ENCODE measurements around the gene ANKRD44.

ANKRD44 gene

DNA sequence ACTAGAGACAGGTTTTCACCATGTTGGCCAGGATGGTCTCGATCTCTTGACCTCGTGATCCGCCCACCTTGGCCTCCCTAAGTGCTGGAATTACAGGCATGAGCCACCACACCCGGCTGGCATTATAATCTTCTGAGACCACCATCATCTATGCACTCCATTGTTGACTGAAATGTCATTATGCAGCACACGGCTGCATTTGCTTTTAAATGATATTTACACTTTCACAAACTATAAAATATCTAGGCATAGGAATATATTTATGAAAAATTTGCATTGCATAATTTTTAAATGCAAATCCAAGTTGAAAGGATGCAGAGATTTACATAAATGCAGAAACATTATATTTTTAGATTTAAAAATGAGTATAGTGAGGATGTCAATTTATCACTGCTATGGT, 30.0 kb upstream of the ANKRD44 start:
- H3K27me3 ChIP-seq (ENCODE audit: control insufficient read depth, insufficient read depth, low read length) = no peaks in the 10 kb centered on the region
- no peak overlapping the region for H3K27ac ChIP-seq (ENCODE audit: low read depth, low read length)
- no peaks in the 10 kb centered on the region for H3K4me1 ChIP-seq (ENCODE audit: control insufficient read depth, insufficient read depth, low read length)
- no peak overlapping the region for H3K9ac ChIP-seq (ENCODE audit: low read length)
- no peaks in the 10 kb centered on the region for H3K9me3 ChIP-seq (ENCODE audit: control insufficient read depth, insufficient read depth, low read depth, low read length)
- no peak overlapping the region for H3K4me3 ChIP-seq (ENCODE audit: low read depth, low read length)
- H3K36me3 ChIP-seq (ENCODE audit: control insufficient read depth, insufficient read depth, low read length) = no peaks in the 10 kb centered on the region

GRCh38 chr2:197339496-197340220, 29.1 kb upstream of the ANKRD44 start:
- Histone ChIP-seq H3K9me3 (ENCODE audit: control insufficient read depth, insufficient read depth, low read depth, low read length) (no peaks in the 10 kb centered on the region), H3K4me1 (ENCODE audit: control insufficient read depth, insufficient read depth, low read length) (no peaks in the 10 kb centered on the region), H3K27me3 (ENCODE audit: control insufficient read depth, insufficient read depth, low read length) (no peaks in the 10 kb centered on the region)

DNA sequence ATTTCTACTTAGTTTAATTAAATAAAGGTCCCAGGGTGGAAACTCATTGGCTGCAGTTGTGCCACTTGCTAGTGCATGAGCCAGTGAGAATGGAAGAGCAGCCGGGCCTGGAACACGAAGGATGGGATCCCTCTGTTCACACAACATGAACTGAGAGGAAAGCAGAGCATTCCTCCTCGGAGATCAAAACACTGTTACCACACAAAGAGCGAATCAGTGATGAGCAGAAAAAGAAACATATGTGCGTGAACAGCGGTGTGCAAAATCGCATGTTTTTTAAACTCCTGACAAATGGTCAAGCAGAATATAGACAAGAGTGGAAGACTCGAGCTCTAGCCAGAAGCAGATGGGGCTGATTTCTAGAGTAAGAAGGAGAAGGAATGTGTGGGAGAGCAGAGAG, 28.4 kb upstream of the ANKRD44 start:
- no peaks in the 10 kb centered on the region for H3K27me3 ChIP-seq (ENCODE audit: control insufficient read depth, insufficient read depth, low read length)
- no peaks in the 10 kb centered on the region for H3K9me3 ChIP-seq (ENCODE audit: control insufficient read depth, insufficient read depth, low read depth, low read length)
- no peaks in the 10 kb centered on the region for H3K36me3 ChIP-seq (ENCODE audit: control insufficient read depth, insufficient read depth, low read length)
- no peak overlapping the region for H3K4me3 ChIP-seq (ENCODE audit: low read depth, low read length)
- no peak overlapping the region for H3K9ac ChIP-seq (ENCODE audit: low read length)
- H3K4me1 ChIP-seq (ENCODE audit: control insufficient read depth, insufficient read depth, low read length) = no peaks in the 10 kb centered on the region
- H3K27ac ChIP-seq (ENCODE audit: low read depth, low read length) = no peak overlapping the region

More at GRCh38 chr2:197339496-197340220, 29.1 kb upstream of the ANKRD44 start:
- Histone ChIP-seq H3K36me3 (ENCODE audit: control insufficient read depth, insufficient read depth, low read length) (no peaks in the 10 kb centered on the region), H3K4me3 (ENCODE audit: low read depth, low read length) (no peak overlapping the region), H3K27ac (ENCODE audit: low read depth, low read length) (no peak overlapping the region), H3K9ac (ENCODE audit: low read length) (no peak overlapping the region)

DNA sequence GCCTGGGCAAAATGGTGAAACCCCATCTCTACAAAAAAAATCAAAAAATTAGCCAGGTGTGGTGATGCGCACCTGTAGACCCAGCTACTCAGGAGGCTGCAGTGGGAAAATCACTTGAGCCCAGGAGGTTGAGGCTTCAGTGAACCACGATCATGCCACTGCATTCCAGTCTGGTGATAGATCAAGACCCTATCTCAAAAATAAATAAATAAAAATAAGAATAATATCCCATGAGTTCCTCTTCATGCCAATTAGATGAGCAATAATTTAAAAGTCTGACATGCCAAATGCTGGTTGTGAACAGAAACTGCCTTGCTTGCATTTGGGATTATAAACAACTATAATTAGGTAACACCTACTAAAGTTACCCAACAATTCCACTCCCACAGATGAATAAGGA, 22.1 kb upstream of the ANKRD44 start:
- H3K36me3 ChIP-seq (ENCODE audit: control insufficient read depth, insufficient read depth, low read length) = no peaks in the 10 kb centered on the region
- H3K27me3 ChIP-seq (ENCODE audit: control insufficient read depth, insufficient read depth, low read length) = no peaks in the 10 kb centered on the region
- H3K4me1 ChIP-seq (ENCODE audit: control insufficient read depth, insufficient read depth, low read length) = no peaks in the 10 kb centered on the region
- no peak overlapping the region for H3K9ac ChIP-seq (ENCODE audit: low read length)
- no peak overlapping the region for H3K27ac ChIP-seq (ENCODE audit: low read depth, low read length)
- no peak overlapping the region for H3K4me3 ChIP-seq (ENCODE audit: low read depth, low read length)
- H3K9me3 ChIP-seq (ENCODE audit: control insufficient read depth, insufficient read depth, low read depth, low read length) = no peaks in the 10 kb centered on the region

GRCh38 chr2:197328461-197328860, 17.9 kb upstream of the ANKRD44 start:
- Histone ChIP-seq H3K27ac (ENCODE audit: low read depth, low read length) (no peak overlapping the region), H3K9ac (ENCODE audit: low read length) (no peak overlapping the region), H3K9me3 (ENCODE audit: control insufficient read depth, insufficient read depth, low read depth, low read length) (no peaks in the 10 kb centered on the region), H3K4me3 (ENCODE audit: low read depth, low read length) (no peak overlapping the region), H3K4me1 (ENCODE audit: control insufficient read depth, insufficient read depth, low read length) (no peaks in the 10 kb centered on the region; the same call in 1 of the 2 replicates), H3K27me3 (ENCODE audit: control insufficient read depth, insufficient read depth, low read length) (no peaks in the 10 kb centered on the region), H3K36me3 (ENCODE audit: control insufficient read depth, insufficient read depth, low read length) (no peaks in the 10 kb centered on the region)

DNA sequence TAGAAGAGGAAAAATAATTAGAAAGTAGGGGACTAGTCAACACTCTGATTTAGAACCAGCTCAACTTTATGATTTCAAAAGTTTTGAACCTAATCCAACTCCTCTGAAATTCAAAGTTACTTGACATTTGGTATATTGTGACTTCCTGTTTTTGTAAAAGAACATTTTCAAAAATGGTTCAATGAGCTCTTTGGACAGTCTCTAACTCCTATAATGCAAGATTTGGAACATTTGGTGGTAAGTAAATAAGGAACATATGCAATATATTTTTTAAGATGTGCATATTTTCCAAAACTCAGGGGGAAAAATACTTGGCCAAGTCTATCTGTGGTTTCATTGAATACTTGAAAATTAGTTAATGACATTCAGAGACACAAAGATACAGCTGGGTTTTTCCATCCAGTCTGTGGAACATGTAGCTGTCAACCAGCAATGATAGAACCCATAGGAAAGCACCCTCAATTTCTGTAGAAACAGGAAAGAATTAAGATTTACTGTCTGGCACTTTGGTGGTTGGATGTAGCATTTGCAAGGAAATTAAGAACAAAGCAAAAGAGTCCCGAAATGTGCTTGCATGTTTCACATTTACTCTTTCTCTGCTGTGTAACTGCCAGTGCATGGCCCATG, 17.0 kb upstream of the ANKRD44 start:
- no peak overlapping the region for H3K4me3 ChIP-seq (ENCODE audit: low read depth, low read length)
- H3K27ac ChIP-seq (ENCODE audit: low read depth, low read length) = no peak overlapping the region
- no peaks in the 10 kb centered on the region for H3K27me3 ChIP-seq (ENCODE audit: control insufficient read depth, insufficient read depth, low read length)
- H3K9ac ChIP-seq (ENCODE audit: low read length) = no peak overlapping the region
- no peaks in the 10 kb centered on the region for H3K36me3 ChIP-seq (ENCODE audit: control insufficient read depth, insufficient read depth, low read length)
- H3K9me3 ChIP-seq (ENCODE audit: control insufficient read depth, insufficient read depth, low read depth, low read length) = no peaks in the 10 kb centered on the region
- peaks cover 4% of the 10 kb centered on the region; the same call in 1 of the 2 replicates for H3K4me1 ChIP-seq (ENCODE audit: control insufficient read depth, insufficient read depth, low read length)

GRCh38 chr2:197327073-197327471, 16.5 kb upstream of the ANKRD44 start:
- Histone ChIP-seq H3K36me3 (ENCODE audit: control insufficient read depth, insufficient read depth, low read length) (no peaks in the 10 kb centered on the region), H3K4me1 (ENCODE audit: control insufficient read depth, insufficient read depth, low read length) (peaks cover 4% of the 10 kb centered on the region; the same call in 1 of the 2 replicates), H3K27me3 (ENCODE audit: control insufficient read depth, insufficient read depth, low read length) (no peaks in the 10 kb centered on the region), H3K9me3 (ENCODE audit: control insufficient read depth, insufficient read depth, low read depth, low read length) (no peaks in the 10 kb centered on the region), H3K9ac (ENCODE audit: low read length) (no peak overlapping the region), H3K4me3 (ENCODE audit: low read depth, low read length) (no peak overlapping the region), H3K27ac (ENCODE audit: low read depth, low read length) (no peak overlapping the region)

- no peaks in the 10 kb centered on the region for H3K36me3 ChIP-seq (ENCODE audit: control insufficient read depth, insufficient read depth, low read length)
- H3K27ac ChIP-seq (ENCODE audit: low read depth, low read length) = no peak overlapping the region
- H3K9ac ChIP-seq (ENCODE audit: low read length) = no peak overlapping the region
- H3K27me3 ChIP-seq (ENCODE audit: control insufficient read depth, insufficient read depth, low read length) = no peaks in the 10 kb centered on the region
- no peak overlapping the region for H3K4me3 ChIP-seq (ENCODE audit: low read depth, low read length)
- H3K4me1 ChIP-seq (ENCODE audit: control insufficient read depth, insufficient read depth, low read length) = peaks cover 4% of the 10 kb centered on the region; the same call in 1 of the 2 replicates
- H3K9me3 ChIP-seq (ENCODE audit: control insufficient read depth, insufficient read depth, low read depth, low read length) = no peaks in the 10 kb centered on the region
Measured at GRCh38 chr2:197324801-197325200, 14.2 kb upstream of the ANKRD44 start.

DNA sequence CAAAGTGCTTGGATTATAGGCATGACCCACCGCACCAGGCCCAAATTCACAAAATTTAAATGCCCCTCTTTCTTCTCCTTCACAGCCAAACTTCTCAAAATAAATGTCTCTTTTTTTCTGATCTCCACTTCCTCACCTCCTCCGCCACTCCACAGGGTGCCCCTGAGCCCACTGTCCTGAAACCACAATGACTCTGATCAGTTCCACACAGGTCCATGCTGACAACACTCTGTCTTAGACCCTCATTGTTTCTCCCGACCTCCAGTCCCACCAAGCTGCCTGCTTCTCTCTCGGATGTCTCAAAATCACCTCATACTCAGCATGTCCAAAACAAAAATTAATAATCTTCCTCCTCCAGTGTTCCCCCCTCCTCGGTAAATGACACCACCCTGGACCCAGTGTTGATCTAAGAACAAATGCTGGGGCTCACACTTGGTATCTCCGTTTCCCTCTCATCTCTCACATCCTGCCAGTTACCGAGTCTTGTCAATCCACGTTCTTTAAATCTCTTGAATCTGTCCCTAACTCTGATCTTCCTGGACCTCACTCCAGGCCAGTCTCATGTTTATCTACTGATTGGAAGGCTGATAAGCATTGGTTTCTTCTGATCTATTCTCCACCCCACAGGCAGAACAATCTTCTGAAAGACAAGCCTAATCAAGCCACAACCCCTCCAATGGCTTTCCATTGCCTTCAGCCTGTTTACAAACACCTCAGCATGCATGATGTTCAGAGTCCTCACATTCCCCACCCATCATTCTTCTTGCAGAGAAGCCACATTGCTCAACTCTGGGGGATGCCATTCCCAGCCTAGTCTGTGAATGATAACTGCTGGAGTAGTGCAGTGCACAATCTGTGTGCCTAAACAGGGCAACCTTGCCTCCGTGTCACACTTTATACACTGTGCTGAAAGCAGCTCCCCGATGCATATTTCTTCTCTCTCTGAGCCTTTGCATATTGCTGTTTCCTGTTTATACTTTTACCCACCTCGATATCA, 12.4 kb upstream of the ANKRD44 start:
- H3K9me3 ChIP-seq (ENCODE audit: control insufficient read depth, insufficient read depth, low read depth, low read length) = no peaks in the 10 kb centered on the region
- peaks cover 4% of the 10 kb centered on the region; the same call in 1 of the 2 replicates for H3K4me1 ChIP-seq (ENCODE audit: control insufficient read depth, insufficient read depth, low read length)
- no peak overlapping the region for H3K4me3 ChIP-seq (ENCODE audit: low read depth, low read length)
- H3K27me3 ChIP-seq (ENCODE audit: control insufficient read depth, insufficient read depth, low read length) = no peaks in the 10 kb centered on the region
- no peaks in the 10 kb centered on the region for H3K36me3 ChIP-seq (ENCODE audit: control insufficient read depth, insufficient read depth, low read length)
- peak overlapping the region; percentile 2 for H3K9ac ChIP-seq (ENCODE audit: low read length)
- no peak overlapping the region for H3K27ac ChIP-seq (ENCODE audit: low read depth, low read length)

DNA sequence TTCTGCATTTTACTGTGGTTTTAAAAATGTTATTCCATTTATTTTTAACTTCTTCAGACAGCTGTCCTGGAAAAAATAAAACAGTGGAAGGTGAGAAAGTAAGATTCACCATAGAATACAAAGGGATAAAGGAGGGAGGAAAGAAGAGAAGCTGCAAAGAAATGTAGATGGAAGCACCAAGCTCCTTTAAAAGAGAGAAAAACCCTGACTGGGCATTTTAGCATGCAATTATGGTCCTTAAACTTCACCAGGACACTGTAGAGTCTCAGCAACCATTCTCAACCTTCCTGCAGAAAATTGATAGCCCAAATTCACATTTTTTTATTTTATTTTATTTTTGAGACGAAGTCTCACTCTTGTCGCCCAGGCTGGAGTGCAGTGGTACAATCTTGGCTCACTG, 11.6 kb upstream of the ANKRD44 start:
- H3K36me3 ChIP-seq (ENCODE audit: control insufficient read depth, insufficient read depth, low read length) = no peaks in the 10 kb centered on the region

More for the DNA sequence above, 11.6 kb upstream of the ANKRD44 start:
- peaks cover 4% of the 10 kb centered on the region; the same call in 1 of the 2 replicates for H3K4me1 ChIP-seq (ENCODE audit: control insufficient read depth, insufficient read depth, low read length)
- H3K4me3 ChIP-seq (ENCODE audit: low read depth, low read length) = no peak overlapping the region
- H3K9ac ChIP-seq (ENCODE audit: low read length) = no peak overlapping the region
- no peak overlapping the region for H3K27ac ChIP-seq (ENCODE audit: low read depth, low read length)
- no peaks in the 10 kb centered on the region for H3K27me3 ChIP-seq (ENCODE audit: control insufficient read depth, insufficient read depth, low read length)
- H3K9me3 ChIP-seq (ENCODE audit: control insufficient read depth, insufficient read depth, low read depth, low read length) = no peaks in the 10 kb centered on the region

Measured in HUES6 (cell line).